GM21723 (cell line): ENCODE measurements around the gene SLC25A40.

Experiments used
- ATAC-seq: cut with Tn5 transposase; IDR thresholded peaks from one replicate; pipeline ENCODE4 v1.9.1; 2021; ENCODE audit warnings: mild to moderate bottlenecking, moderate library complexity; ENCODE audit not compliant: unreplicated experiment

Gene SLC25A40

DNA sequence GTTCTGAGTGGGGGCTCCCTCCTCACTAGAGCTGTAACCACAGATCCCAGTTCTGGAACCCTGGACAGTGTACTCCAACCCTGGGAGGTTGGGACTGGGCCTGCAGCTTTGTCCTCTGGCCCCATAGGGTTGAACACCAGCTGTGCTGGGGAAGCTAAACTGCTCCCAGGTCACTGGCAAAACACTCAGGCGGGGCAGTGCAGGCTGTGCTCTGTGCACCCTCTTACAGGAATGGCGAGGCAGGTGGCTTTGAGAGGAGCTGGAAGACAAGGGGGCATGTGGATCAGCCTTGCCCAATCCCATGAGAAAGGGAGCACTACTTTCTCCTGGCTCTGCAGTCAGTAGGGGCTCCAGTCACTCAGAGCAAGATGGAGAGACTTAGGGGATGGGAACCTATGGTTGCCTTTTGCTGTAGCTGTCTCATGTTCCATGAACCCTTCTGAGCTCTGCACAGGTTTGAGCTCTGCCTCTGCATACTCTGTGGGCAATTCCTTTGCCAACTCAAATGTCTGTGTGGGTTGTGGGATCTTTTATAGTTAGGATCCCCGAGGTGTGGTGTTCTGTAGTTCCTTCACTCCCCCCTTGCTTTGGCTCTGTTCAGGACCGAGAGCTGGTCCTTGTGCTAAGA is 90.7 kb downstream of the SLC25A40 start:
- ATAC-seq = no peak

DNA sequence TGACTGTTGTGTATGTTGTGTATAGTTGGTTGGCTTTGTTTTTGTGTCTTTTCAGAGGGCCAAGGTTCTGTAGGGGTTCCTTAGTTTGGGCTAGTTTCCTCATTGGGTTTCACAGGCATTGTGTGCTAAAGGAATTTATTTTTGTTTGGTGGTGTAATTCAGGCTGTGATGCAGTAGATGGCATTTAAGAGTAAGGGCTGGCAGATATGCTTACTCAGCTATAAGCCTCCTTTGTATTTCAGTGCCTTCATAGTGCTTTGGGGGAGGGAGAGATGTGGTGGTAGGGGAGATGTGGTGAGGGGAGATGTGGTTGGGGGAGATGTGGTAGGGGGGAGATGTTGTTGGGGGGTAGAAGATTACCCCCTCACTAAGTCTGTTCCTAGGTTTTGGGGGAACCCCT is 91.7 kb downstream of the SLC25A40 start:
- ATAC-seq = no peak
